HepG2 (cell line): Measurements from ENCODE around the gene IP6K3. TPM values are rescaled to one million over a fixed set of nuclear protein-coding genes. Genes with fewer than 3 reads are reported as not detected.
A peak's percentile ranks its signal among the peaks of the same experiment; 100 is the strongest.

Source experiments
- DR1 ChIP-seq: sonication (generic); formaldehyde crosslinking; IDR thresholded peaks from 2 replicates; pipeline ENCODE4 v1.8.0; 2021; ENCODE audit warnings: mild to moderate bottlenecking, missing genetic modification reagents, inconsistent platforms
- FLYWCH1 ChIP-seq: sonication (generic); formaldehyde crosslinking; IDR thresholded peaks from 2 replicates; pipeline ENCODE4 v1.8.1; 2023; ENCODE audit warnings: mild to moderate bottlenecking, missing genetic modification reagents
- GABPB1 ChIP-seq: IDR thresholded peaks from 2 replicates; pipeline ENCODE4 v1.6.1; 2016; ENCODE audit warnings: mild to moderate bottlenecking, missing genetic modification reagents, moderate library complexity, missing compliant biosample characterization
- HES4 ChIP-seq: sonication (generic); formaldehyde crosslinking; IDR thresholded peaks from 2 replicates; pipeline ENCODE4 v1.9.0; 2021; ENCODE audit warnings: mild to moderate bottlenecking, missing genetic modification reagents, borderline replicate concordance
- KAT2B ChIP-seq: fragments of 150-350 bp; IDR thresholded peaks from 2 replicates; pipeline ENCODE4 v1.6.1; 2014; ENCODE audit warnings: low read depth, low read length, borderline replicate concordance
- MIXL1 ChIP-seq: IDR thresholded peaks from 2 replicates; pipeline ENCODE4 v1.6.1; 2016
- MTF2 ChIP-seq: sonication (generic); formaldehyde crosslinking; IDR thresholded peaks from 2 replicates; pipeline ENCODE4 v1.5.0; 2020; ENCODE audit warnings: missing genetic modification reagents, borderline replicate concordance
- MXI1 ChIP-seq: IDR thresholded peaks from 3 replicates; pipeline ENCODE4 v1.6.1; 2012; ENCODE audit warnings: low read depth, low read length, inconsistent platforms, borderline replicate concordance
- MYNN ChIP-seq: sonication (generic); formaldehyde crosslinking; IDR thresholded peaks from 2 replicates; pipeline ENCODE4 v1.4.0; 2020; ENCODE audit warnings: mild to moderate bottlenecking, low read depth, missing genetic modification reagents
- RCOR2 ChIP-seq: IDR thresholded peaks from 2 replicates; pipeline ENCODE4 v1.6.1; 2016; ENCODE audit warnings: missing biosample characterization, missing genetic modification reagents
- SIN3A ChIP-seq: IDR thresholded peaks from 2 replicates; pipeline ENCODE4 v1.6.1; 2011; ENCODE audit warnings: low read depth, mild to moderate bottlenecking, control low read depth, low read length, borderline replicate concordance
- U2AF1 ChIP-seq: fragments of 200-400 bp; formaldehyde crosslinking; optimal IDR thresholded peaks from 2 replicates; pipeline ENCODE3; 2017; ENCODE audit warnings: mild to moderate bottlenecking, low read depth, low read length
- U2AF2 ChIP-seq: fragments of 200-400 bp; formaldehyde crosslinking; IDR thresholded peaks from 2 replicates; pipeline ENCODE4 v1.6.1; 2017; ENCODE audit warnings: low read depth, mild to moderate bottlenecking, low read length
- YEATS4 ChIP-seq: sonication (generic); formaldehyde crosslinking; IDR thresholded peaks from 2 replicates; pipeline ENCODE4 v1.4.0; 2020; ENCODE audit warnings: missing genetic modification reagents, borderline replicate concordance
- ZKSCAN1 ChIP-seq: fragments of 150-350 bp; IDR thresholded peaks from 2 replicates; pipeline ENCODE4 v1.6.1; 2014; ENCODE audit warnings: low read length
- ZNF143 ChIP-seq: sonication (generic); formaldehyde crosslinking; IDR thresholded peaks from 2 replicates; pipeline ENCODE4 v1.4.0; 2020; ENCODE audit warnings: missing genetic modification reagents
- ZNF350 ChIP-seq: sonication (generic); formaldehyde crosslinking; IDR thresholded peaks from 2 replicates; pipeline ENCODE4 v1.4.0; 2020; ENCODE audit warnings: mild to moderate bottlenecking, low read depth, missing genetic modification reagents, borderline replicate concordance
- ZNF430 ChIP-seq: sonication (generic); formaldehyde crosslinking; IDR thresholded peaks from 2 replicates; pipeline ENCODE4 v1.9.0; 2021; ENCODE audit warnings: mild to moderate bottlenecking, missing genetic modification reagents
- ZNF546 ChIP-seq: sonication (generic); formaldehyde crosslinking; conservative IDR thresholded peaks from 2 replicates; pipeline ENCODE4 v1.8.1; 2023; ENCODE audit warnings: mild to moderate bottlenecking, missing genetic modification reagents
- ZNF670 ChIP-seq: sonication (generic); formaldehyde crosslinking; IDR thresholded peaks from 2 replicates; pipeline ENCODE4 v1.8.0; 2022; ENCODE audit warnings: mild to moderate bottlenecking, missing genetic modification reagents, borderline replicate concordance
- ZNF740 ChIP-seq: sonication (generic); formaldehyde crosslinking; IDR thresholded peaks from 2 replicates; pipeline ENCODE4 v1.4.0; 2020; ENCODE audit warnings: missing genetic modification reagents
- ZNF768 ChIP-seq: sonication (generic); formaldehyde crosslinking; IDR thresholded peaks from 2 replicates; pipeline ENCODE4 v1.4.0; 2020; ENCODE audit warnings: missing genetic modification reagents
- ZNF883 ChIP-seq: sonication (generic); formaldehyde crosslinking; IDR thresholded peaks from 2 replicates; pipeline ENCODE4 v1.5.1; 2020; ENCODE audit warnings: mild to moderate bottlenecking, missing genetic modification reagents; ENCODE audit errors: not compliant biosample characterization
- ZSCAN25 ChIP-seq: sonication (generic); formaldehyde crosslinking; IDR thresholded peaks from 2 replicates; pipeline ENCODE4 v1.8.0; 2022; ENCODE audit warnings: mild to moderate bottlenecking, missing genetic modification reagents
- polyA plus RNA-seq, 8 experiments: library from polyadenylated mRNA; depleted of rRNA in 3 of 8; stranded (reverse) in 7 of 8; unstranded in 1 of 8; fragments of >200 nt; fragmentation: Illumina TruSeq in 4 of 8; extraction: Trizol in 4 of 8; gene quantifications; 2 replicates each; pipeline versions ENCODE4 v1.2.1 to v1.2.3, GENCODE V29; 2011 to 2016; ENCODE audit warnings: low read depth in 4 of 8, missing spikeins in 1 of 8, mixed read lengths in 1 of 8; ENCODE audit not compliant: insufficient read depth in 1 of 8
- total RNA-seq, 5 experiments: library from RNA; depleted of rRNA; stranded (reverse); fragments of >200 nt; fragmentation: Illumina TruSeq; extraction: Trizol; gene quantifications; 2 replicates each; pipeline ENCODE4 v1.2.3, GENCODE V29; 2016; ENCODE audit warnings: low read depth in 1 of 5
- TF ChIP-seq, protein P1 (sequence below): IDR thresholded peaks from 2 replicates; pipeline ENCODE4 v1.6.1; 2012; ENCODE audit warnings: inconsistent platforms
- TF ChIP-seq, protein P2 (sequence below): sonication (generic); formaldehyde crosslinking; IDR thresholded peaks from 2 replicates; pipeline ENCODE4 v1.4.0; 2020; ENCODE audit warnings: missing genetic modification reagents
- TF ChIP-seq, protein P3 (sequence below), 2 experiments: sonication (generic) in 1 of 2; formaldehyde crosslinking in 1 of 2; IDR thresholded peaks; 2 replicates each; pipeline versions ENCODE4 v1.5.1 to v1.6.1; 2011 to 2020; ENCODE audit warnings: borderline replicate concordance in 1 of 2, low read depth in 1 of 2, low read length in 1 of 2, mild to moderate bottlenecking in 1 of 2, missing genetic modification reagents in 1 of 2, moderate library complexity in 1 of 2

The IP6K3 gene
- total and polyA plus RNA-seq, 2 of the 13 experiments (the other 11 are each of a cell fraction or from before 2014, with no cell fraction given) = 0.11 to 0.18 TPM

- TF ChIP-seq SIN3A (peak; percentile 74; the same call in 1 of the 2 replicates), ZNF430 (CRISPR knock-in tag) (peak; percentile 32; the same call in 1 of the 2 replicates), ZNF768 (CRISPR knock-in tag) (no peak), ZNF740 (no peak; the same call in 1 of the 2 replicates), MYNN (CRISPR knock-in tag) (no peak), ZNF546 (CRISPR knock-in tag) (0 out of 2 replicates have a peak, but pooled peaks have one; percentile 8), MIXL1 (CRISPR knock-in tag) (no peak), ZKSCAN1 (no peak), U2AF2 (no peak), YEATS4 (CRISPR knock-in tag) (0 out of 2 replicates have a peak, but pooled peaks have one; percentile 59), ZNF670 (no peak), ZNF883 (CRISPR knock-in tag) (no peak), ZSCAN25 (CRISPR knock-in tag) (peak; percentile 27), ZNF143 (no peak; the same call in 1 of the 2 replicates), MTF2 (no peak), KAT2B (no peak), FLYWCH1 (no peak), GABPB1 (CRISPR knock-in tag) (peak; percentile 94), DR1 (CRISPR knock-in tag) (no peak), RCOR2 (no peak), MXI1 (no peak), HES4 (CRISPR knock-in tag) (peak; percentile 70), ZNF350 (CRISPR knock-in tag) (no peak), U2AF1 (peak; percentile 17)
- TF ChIP-seq, protein P1, sequence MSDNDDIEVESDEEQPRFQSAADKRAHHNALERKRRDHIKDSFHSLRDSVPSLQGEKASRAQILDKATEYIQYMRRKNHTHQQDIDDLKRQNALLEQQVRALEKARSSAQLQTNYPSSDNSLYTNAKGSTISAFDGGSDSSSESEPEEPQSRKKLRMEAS = peak; percentile 70
- TF ChIP-seq, protein P2, sequence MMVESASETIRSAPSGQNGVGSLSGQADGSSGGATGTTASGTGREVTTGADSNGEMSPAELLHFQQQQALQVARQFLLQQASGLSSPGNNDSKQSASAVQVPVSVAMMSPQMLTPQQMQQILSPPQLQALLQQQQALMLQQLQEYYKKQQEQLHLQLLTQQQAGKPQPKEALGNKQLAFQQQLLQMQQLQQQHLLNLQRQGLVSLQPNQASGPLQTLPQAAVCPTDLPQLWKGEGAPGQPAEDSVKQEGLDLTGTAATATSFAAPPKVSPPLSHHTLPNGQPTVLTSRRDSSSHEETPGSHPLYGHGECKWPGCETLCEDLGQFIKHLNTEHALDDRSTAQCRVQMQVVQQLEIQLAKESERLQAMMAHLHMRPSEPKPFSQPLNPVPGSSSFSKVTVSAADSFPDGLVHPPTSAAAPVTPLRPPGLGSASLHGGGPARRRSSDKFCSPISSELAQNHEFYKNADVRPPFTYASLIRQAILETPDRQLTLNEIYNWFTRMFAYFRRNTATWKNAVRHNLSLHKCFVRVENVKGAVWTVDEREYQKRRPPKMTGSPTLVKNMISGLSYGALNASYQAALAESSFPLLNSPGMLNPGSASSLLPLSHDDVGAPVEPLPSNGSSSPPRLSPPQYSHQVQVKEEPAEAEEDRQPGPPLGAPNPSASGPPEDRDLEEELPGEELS = no peak
- TF ChIP-seq, protein P3, sequence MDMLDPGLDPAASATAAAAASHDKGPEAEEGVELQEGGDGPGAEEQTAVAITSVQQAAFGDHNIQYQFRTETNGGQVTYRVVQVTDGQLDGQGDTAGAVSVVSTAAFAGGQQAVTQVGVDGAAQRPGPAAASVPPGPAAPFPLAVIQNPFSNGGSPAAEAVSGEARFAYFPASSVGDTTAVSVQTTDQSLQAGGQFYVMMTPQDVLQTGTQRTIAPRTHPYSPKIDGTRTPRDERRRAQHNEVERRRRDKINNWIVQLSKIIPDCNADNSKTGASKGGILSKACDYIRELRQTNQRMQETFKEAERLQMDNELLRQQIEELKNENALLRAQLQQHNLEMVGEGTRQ (IDR thresholded peaks at IDR 0.05; ENCODE audit: low read depth, low read length) = no peak
- TF ChIP-seq, protein P3 (CRISPR knock-in tag; IDR thresholded peaks at IDR 0.05; ENCODE audit: borderline replicate concordance) = no peak
Measured at GRCh38 chr6:33787954-33788693, 41.4 kb upstream of the IP6K3 start (continued).
